Measurements from ENCODE around the gene EYS.
"Not testable (repeated sequence)": the region's sequence is repeated elsewhere in the genome, so short reads cannot be mapped to it uniquely, and the experiment has no call there.

EYS gene

DNA sequence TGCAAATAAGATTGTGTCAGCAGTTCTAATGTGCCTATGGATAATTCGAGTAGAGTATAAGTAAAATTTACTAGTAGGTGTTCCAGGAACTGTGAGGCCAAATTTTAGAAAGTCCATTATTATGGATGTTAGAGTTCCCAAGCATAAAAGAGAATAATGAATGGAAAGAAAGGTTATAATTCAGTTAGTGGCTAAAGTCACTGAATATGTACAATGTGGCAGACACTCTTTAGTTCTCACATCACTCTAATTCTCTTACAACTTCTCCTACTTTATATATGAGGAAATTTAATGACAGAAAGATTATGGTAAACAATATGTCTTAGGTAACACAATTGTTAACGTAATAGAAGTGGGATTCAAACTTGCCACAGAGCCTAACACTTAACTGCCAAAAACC is 75.3 kb downstream of the EYS start:
- Histone ChIP-seq H3K9ac (ENCODE audit: low read length) (no peak overlapping the region), H3K4me3 (ENCODE audit: low read length) (no peak overlapping the region), H3K36me3 (ENCODE audit: control insufficient read depth, insufficient read depth, low read length, severe bottlenecking) (no peaks in the 10 kb centered on the region), H3K4me1 (ENCODE audit: control insufficient read depth, insufficient read depth, low read length) (no peaks in the 10 kb centered on the region), H3K27me3 (replicated peaks; ENCODE audit: control insufficient read depth, insufficient read depth, low read length) (no peaks in the 10 kb centered on the region), H3K9me3 (ENCODE audit: control insufficient read depth, low read length) (no peaks in the 10 kb centered on the region)
- no peak for DNase-seq (ENCODE audit: low read depth)

DNA sequence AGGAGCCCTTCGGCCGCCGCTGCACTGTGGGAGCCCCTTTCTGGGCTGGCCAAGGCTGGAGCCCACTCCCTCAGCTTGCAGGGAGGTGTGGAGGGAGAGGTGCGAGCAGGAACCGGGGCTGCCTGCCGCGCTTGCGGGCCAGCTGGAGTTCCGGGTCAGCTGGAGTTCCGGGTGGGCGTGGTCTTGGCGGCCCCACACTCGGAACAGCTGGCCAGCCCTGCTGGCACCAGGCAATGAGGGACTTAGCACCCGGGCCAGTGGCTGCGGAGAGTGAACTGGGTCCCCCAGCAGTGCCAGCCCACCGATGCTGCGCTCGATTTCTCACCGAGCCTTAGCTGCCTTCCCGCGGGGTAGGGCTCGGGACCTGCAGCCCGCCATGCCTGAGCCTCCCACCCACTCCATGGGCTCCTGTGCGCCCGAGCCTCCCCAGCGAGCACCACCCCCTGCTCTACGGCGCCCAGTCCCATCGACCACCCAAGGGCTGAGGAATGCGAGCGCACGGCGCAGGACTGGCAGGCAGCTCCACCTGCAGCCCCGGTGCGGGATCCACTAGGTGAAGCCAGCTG is 79.5 kb downstream of the EYS start:
- H3K4me3 ChIP-seq (ENCODE audit: low read length); H3K4me1 ChIP-seq (ENCODE audit: control insufficient read depth, insufficient read depth, low read length); H3K36me3 ChIP-seq (ENCODE audit: control insufficient read depth, insufficient read depth, low read length, severe bottlenecking); H3K27me3 ChIP-seq (replicated peaks; ENCODE audit: control insufficient read depth, insufficient read depth, low read length); H3K9me3 ChIP-seq (ENCODE audit: control insufficient read depth, low read length); H3K9ac ChIP-seq (ENCODE audit: low read length); DNase-seq (ENCODE audit: low read depth): not testable (repeated sequence)

GRCh38 chr6:65627015-65627414 is 80.0 kb downstream of the EYS start:
- Histone ChIP-seq H3K4me3 (ENCODE audit: low read length) (no peak overlapping the region), H3K36me3 (ENCODE audit: control insufficient read depth, insufficient read depth, low read length, severe bottlenecking) (no peaks in the 10 kb centered on the region), H3K27me3 (replicated peaks; ENCODE audit: control insufficient read depth, insufficient read depth, low read length) (no peaks in the 10 kb centered on the region), H3K4me1 (ENCODE audit: control insufficient read depth, insufficient read depth, low read length) (no peaks in the 10 kb centered on the region), H3K9me3 (ENCODE audit: control insufficient read depth, low read length) (no peaks in the 10 kb centered on the region), H3K9ac (ENCODE audit: low read length) (no peak overlapping the region)
- DNase-seq (ENCODE audit: low read depth) = no peak

GRCh38 chr6:65623566-65623965 is 83.5 kb downstream of the EYS start:
- Histone ChIP-seq H3K4me3 (ENCODE audit: low read length) (no peak overlapping the region), H3K27me3 (replicated peaks; ENCODE audit: control insufficient read depth, insufficient read depth, low read length) (no peaks in the 10 kb centered on the region), H3K4me1 (ENCODE audit: control insufficient read depth, insufficient read depth, low read length) (no peaks in the 10 kb centered on the region), H3K9me3 (ENCODE audit: control insufficient read depth, low read length) (no peaks in the 10 kb centered on the region), H3K36me3 (ENCODE audit: control insufficient read depth, insufficient read depth, low read length, severe bottlenecking) (no peaks in the 10 kb centered on the region), H3K9ac (ENCODE audit: low read length) (no peak overlapping the region)
- DNase-seq (ENCODE audit: low read depth) = no peak

DNA sequence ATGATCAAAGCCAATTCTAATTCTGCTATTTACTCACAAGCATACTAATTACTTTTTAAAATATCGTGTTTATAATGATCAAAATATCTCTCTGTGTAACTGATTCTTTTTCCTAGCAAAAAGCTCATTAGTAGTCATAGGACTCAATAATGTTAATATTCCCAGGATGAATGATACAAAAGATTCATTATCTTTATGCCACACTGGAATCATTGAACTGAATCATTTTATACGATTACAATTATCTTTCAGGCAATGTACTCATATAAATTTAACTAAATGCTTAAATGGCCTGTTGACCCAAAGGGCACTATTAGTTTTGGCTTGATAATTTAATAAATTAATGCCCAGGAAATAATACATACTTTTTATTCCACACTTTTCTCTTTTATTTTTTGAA is 96.3 kb downstream of the EYS start:
- Histone ChIP-seq H3K27me3 (replicated peaks; ENCODE audit: control insufficient read depth, insufficient read depth, low read length) (no peaks in the 10 kb centered on the region), H3K4me3 (ENCODE audit: low read length) (no peak overlapping the region), H3K36me3 (ENCODE audit: control insufficient read depth, insufficient read depth, low read length, severe bottlenecking) (no peaks in the 10 kb centered on the region), H3K9ac (ENCODE audit: low read length) (no peak overlapping the region), H3K9me3 (ENCODE audit: control insufficient read depth, low read length) (no peaks in the 10 kb centered on the region), H3K4me1 (ENCODE audit: control insufficient read depth, insufficient read depth, low read length) (no peaks in the 10 kb centered on the region)
- no peak for DNase-seq (ENCODE audit: low read depth)

- Histone ChIP-seq H3K27me3 (replicated peaks; ENCODE audit: control insufficient read depth, insufficient read depth, low read length) (no peaks in the 10 kb centered on the region), H3K9me3 (ENCODE audit: control insufficient read depth, low read length) (no peaks in the 10 kb centered on the region), H3K9ac (ENCODE audit: low read length) (no peak overlapping the region), H3K4me3 (ENCODE audit: low read length) (no peak overlapping the region), H3K36me3 (ENCODE audit: control insufficient read depth, insufficient read depth, low read length, severe bottlenecking) (no peaks in the 10 kb centered on the region), H3K4me1 (ENCODE audit: control insufficient read depth, insufficient read depth, low read length) (no peaks in the 10 kb centered on the region)
- DNase-seq (ENCODE audit: low read depth) = no peak
These were observed 111.5 kb downstream of the EYS start for GRCh38 chr6:65595540-65595939.

DNA sequence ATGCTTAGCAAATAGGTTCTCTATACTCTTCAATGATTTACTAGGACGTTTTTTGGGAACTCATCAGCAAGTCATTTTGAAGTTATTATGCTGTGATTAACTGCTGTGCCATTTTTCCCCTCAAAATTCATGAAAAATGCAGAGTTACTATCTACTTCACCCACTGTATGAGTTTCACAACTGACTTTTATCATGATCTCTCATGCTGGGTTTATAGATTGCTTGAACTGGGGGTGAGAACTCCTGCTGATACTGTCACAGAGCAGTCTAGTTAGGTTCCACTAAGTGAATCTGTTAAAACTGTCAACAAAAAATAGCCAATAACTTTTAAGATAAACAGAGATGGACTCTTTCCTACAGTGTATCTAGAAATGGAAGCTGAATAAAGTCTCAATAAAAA is 136.7 kb downstream of the EYS start:
- no peaks in the 10 kb centered on the region for H3K36me3 ChIP-seq (ENCODE audit: control insufficient read depth, insufficient read depth, low read length, severe bottlenecking)
- H3K9ac ChIP-seq (ENCODE audit: low read length) = no peak overlapping the region

GRCh38 chr6:65569505-65569904 is 137.5 kb downstream of the EYS start:
- DNase-seq (ENCODE audit: low read depth) = no peak
- Histone ChIP-seq H3K9ac (ENCODE audit: low read length) (no peak overlapping the region), H3K9me3 (ENCODE audit: control insufficient read depth, low read length) (peaks cover 2% of the 10 kb centered on the region), H3K4me3 (ENCODE audit: low read length) (no peak overlapping the region), H3K4me1 (ENCODE audit: control insufficient read depth, insufficient read depth, low read length) (no peaks in the 10 kb centered on the region), H3K27me3 (replicated peaks; ENCODE audit: control insufficient read depth, insufficient read depth, low read length) (no peaks in the 10 kb centered on the region), H3K36me3 (ENCODE audit: control insufficient read depth, insufficient read depth, low read length, severe bottlenecking) (no peaks in the 10 kb centered on the region)

More for the DNA sequence above, 136.7 kb downstream of the EYS start:
- peaks cover 2% of the 10 kb centered on the region for H3K9me3 ChIP-seq (ENCODE audit: control insufficient read depth, low read length)
- no peak for DNase-seq (ENCODE audit: low read depth)
- H3K4me1 ChIP-seq (ENCODE audit: control insufficient read depth, insufficient read depth, low read length) = no peaks in the 10 kb centered on the region
- H3K27me3 ChIP-seq (replicated peaks; ENCODE audit: control insufficient read depth, insufficient read depth, low read length) = no peaks in the 10 kb centered on the region
- H3K4me3 ChIP-seq (ENCODE audit: low read length) = no peak overlapping the region

- not testable (repeated sequence) for H3K4me1 ChIP-seq (ENCODE audit: control insufficient read depth, insufficient read depth, low read length); H3K27me3 ChIP-seq (replicated peaks; ENCODE audit: control insufficient read depth, insufficient read depth, low read length); DNase-seq (ENCODE audit: low read depth); H3K4me3 ChIP-seq (ENCODE audit: low read length); H3K9me3 ChIP-seq (ENCODE audit: control insufficient read depth, low read length); H3K36me3 ChIP-seq (ENCODE audit: control insufficient read depth, insufficient read depth, low read length, severe bottlenecking); H3K9ac ChIP-seq (ENCODE audit: low read length)
These were observed 138.0 kb downstream of the EYS start for GRCh38 chr6:65569056-65569455.

DNA sequence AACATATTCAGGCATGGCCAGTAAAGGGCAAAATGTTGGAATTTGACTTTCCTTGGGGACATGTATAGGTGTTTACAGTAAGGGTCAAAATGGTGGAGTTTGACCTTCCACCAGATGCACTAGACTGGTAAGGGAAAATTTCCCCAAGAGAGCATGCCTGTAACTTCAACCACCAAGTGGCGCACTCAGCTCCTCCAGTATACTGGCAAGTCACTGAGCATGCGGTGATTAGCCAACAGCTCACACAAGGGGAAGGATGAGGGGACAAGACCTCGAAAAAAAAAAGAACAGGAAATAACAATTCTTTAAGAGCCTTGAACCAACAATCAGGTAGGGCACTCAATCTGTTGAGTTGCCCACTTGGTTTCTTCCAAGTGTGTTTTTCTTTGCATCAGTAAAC is 140.9 kb downstream of the EYS start:
- Histone ChIP-seq H3K27me3 (replicated peaks; ENCODE audit: control insufficient read depth, insufficient read depth, low read length) (no peaks in the 10 kb centered on the region), H3K9ac (ENCODE audit: low read length) (no peak overlapping the region), H3K36me3 (ENCODE audit: control insufficient read depth, insufficient read depth, low read length, severe bottlenecking) (no peaks in the 10 kb centered on the region), H3K4me3 (ENCODE audit: low read length) (no peak overlapping the region), H3K4me1 (ENCODE audit: control insufficient read depth, insufficient read depth, low read length) (no peaks in the 10 kb centered on the region), H3K9me3 (ENCODE audit: control insufficient read depth, low read length) (peaks cover 2% of the 10 kb centered on the region)
- DNase-seq (ENCODE audit: low read depth) = no peak

DNA sequence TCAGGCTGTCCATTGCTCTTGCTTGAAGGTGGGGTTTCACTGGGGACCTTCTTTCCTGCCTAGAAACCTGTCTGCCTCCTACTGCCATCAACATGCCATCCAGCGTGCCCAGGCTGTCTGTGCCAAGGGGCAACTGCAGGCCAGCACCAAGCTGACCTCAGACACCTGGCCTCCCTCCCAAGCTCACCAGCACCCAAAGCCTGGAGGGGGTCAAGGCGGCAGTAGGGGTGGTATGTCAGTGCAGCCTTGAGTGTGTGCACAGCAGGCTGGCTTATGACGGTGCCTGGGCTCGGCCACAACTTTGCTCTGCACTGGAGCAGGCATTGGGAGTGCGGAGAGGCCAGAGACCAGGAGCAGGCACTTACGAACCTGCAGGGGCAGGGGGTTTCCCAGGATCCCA is 149.0 kb downstream of the EYS start:
- no peaks in the 10 kb centered on the region for H3K9me3 ChIP-seq (ENCODE audit: control insufficient read depth, low read length)
- no peak overlapping the region for H3K9ac ChIP-seq (ENCODE audit: low read length)
- H3K36me3 ChIP-seq (ENCODE audit: control insufficient read depth, insufficient read depth, low read length, severe bottlenecking) = no peaks in the 10 kb centered on the region
- H3K27me3 ChIP-seq (replicated peaks; ENCODE audit: control insufficient read depth, insufficient read depth, low read length) = no peaks in the 10 kb centered on the region
- H3K4me3 ChIP-seq (ENCODE audit: low read length) = no peak overlapping the region
- no peak for DNase-seq (ENCODE audit: low read depth)
- H3K4me1 ChIP-seq (ENCODE audit: control insufficient read depth, insufficient read depth, low read length) = no peaks in the 10 kb centered on the region

GRCh38 chr6:65557224-65557623 is 149.8 kb downstream of the EYS start:
- H3K4me3 ChIP-seq (ENCODE audit: low read length) = no peak overlapping the region
- DNase-seq (ENCODE audit: low read depth) = no peak
- H3K36me3 ChIP-seq (ENCODE audit: control insufficient read depth, insufficient read depth, low read length, severe bottlenecking) = no peaks in the 10 kb centered on the region

More at GRCh38 chr6:65557224-65557623, 149.8 kb downstream of the EYS start:
- no peaks in the 10 kb centered on the region for H3K27me3 ChIP-seq (replicated peaks; ENCODE audit: control insufficient read depth, insufficient read depth, low read length)
- H3K4me1 ChIP-seq (ENCODE audit: control insufficient read depth, insufficient read depth, low read length) = no peaks in the 10 kb centered on the region
- H3K9ac ChIP-seq (ENCODE audit: low read length) = no peak overlapping the region
- no peaks in the 10 kb centered on the region for H3K9me3 ChIP-seq (ENCODE audit: control insufficient read depth, low read length)
